ENCODE data around the gene NAA80.

- TF ChIP-seq RAD21 (IDR thresholded peaks at IDR 0.05; ENCODE audit: low read depth) (no peak; the same call in 1 of the 2 replicates), REST (IDR thresholded peaks at IDR 0.05; ENCODE audit: low read depth) (no peak), CEBPB (IDR thresholded peaks at IDR 0.05) (no peak), FOXM1 (IDR thresholded peaks at IDR 0.05; ENCODE audit: borderline replicate concordance, low read depth) (no peak), CREB1 (IDR thresholded peaks at IDR 0.05; ENCODE audit: low read depth) (0 out of 2 replicates have a peak, but pooled peaks have one; percentile 11), NFIC (IDR thresholded peaks at IDR 0.05) (no peak), EP300 (IDR thresholded peaks at IDR 0.05; ENCODE audit: borderline replicate concordance) (peak; percentile 35; the same call in 1 of the 2 replicates)
- TF ChIP-seq, protein P1, sequence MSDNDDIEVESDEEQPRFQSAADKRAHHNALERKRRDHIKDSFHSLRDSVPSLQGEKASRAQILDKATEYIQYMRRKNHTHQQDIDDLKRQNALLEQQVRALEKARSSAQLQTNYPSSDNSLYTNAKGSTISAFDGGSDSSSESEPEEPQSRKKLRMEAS (IDR thresholded peaks at IDR 0.05), result peak; percentile 80
These were observed at the start of gene NAA80, which contains the start of gene HYAL3 for GRCh38 chr3:50298836-50299637.
